ENCODE results near the gene RUVBL2. TPM values are rescaled to one million over a fixed set of nuclear protein-coding genes. Genes with fewer than 3 reads are reported as not detected.

Gene RUVBL2
- total RNA-seq, 4 donors from 2014 or later = 69.2 to 120 (median 78.5) TPM

DNA sequence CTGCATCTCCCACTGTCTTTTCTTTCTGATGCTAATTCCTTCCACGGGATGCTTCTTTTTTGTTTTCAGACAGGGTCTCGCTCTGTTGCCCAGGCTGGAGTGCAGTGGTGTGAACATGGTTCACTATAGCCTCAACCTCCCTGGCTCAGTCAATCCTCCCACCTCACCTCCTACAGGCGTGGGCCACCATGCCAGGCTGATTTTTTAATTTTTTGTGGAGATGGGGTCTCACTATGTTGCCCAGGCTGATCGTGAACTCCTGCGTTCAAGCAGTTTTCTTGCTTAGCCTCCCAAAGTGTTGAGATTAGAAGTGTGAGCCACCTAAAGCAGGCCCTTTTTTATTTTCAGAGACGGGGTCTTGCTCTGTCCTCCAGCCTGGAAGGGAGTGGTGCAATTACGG lies 5.4 kb upstream of the RUVBL2 start:
- H3K9me3 ChIP-seq = no peaks in the 10 kb centered on the region
- peaks cover 0 to 71% (median 17%) of the 10 kb centered on the region in 3 donors for H3K36me3 ChIP-seq
- H3K27ac ChIP-seq = no peak overlapping the region
- no peak for DNase-seq (ENCODE audit: low spot score in 2 of 2)
- H3K4me1 ChIP-seq = peaks cover 0 to 29% (median 14%) of the 10 kb centered on the region in 4 donors
- no peaks in the 10 kb centered on the region for H3K27me3 ChIP-seq
- TF ChIP-seq EP300 (IDR thresholded peaks at IDR 0.05) (no peak), POLR2A (IDR thresholded peaks at IDR 0.05) (no peak), CTCF (IDR thresholded peaks at IDR 0.05) (no peak)
- H3K4me3 ChIP-seq = no peak overlapping the region
- 95 to 96% methylated on average over 7 of the region's 7 CpGs for WGBS, 2 donors

DNA sequence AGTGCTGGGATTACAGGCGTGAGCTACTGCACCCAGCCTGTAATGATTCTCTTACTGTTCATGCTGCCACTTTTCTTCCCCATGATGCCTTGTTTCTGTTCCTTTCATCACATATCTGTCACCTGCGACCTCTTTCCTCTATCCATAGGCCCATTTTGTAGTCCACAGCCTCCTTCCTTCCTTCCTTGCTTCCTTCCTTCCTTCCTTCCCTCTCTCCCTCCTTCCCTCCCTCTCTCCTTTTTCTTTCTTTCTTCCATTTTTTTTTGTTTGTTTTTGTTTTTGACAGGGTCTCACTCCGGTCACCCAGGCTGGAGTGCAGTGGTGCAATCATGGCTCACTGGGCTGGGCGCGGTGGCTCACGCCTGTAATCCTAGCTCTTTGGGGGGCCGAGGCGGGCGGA lies 4.8 kb upstream of the RUVBL2 start:
- DNase-seq (ENCODE audit: low spot score in 2 of 2) = no peak
- TF ChIP-seq CTCF (IDR thresholded peaks at IDR 0.05) = no peak
- TF ChIP-seq EP300 (IDR thresholded peaks at IDR 0.05) = no peak
- no peak for TF ChIP-seq POLR2A (IDR thresholded peaks at IDR 0.05)
- WGBS, 2 donors = 91 to 95% methylated on average over 9 of the region's 9 CpGs
- H3K36me3 ChIP-seq = peaks cover 0 to 65% (median 13%) of the 10 kb centered on the region in 3 donors
- H3K4me3 ChIP-seq = no peak overlapping the region
- H3K9me3 ChIP-seq = no peaks in the 10 kb centered on the region
- H3K27me3 ChIP-seq = no peaks in the 10 kb centered on the region
- H3K27ac ChIP-seq = no peak overlapping the region
- peaks cover 0 to 29% (median 14%) of the 10 kb centered on the region in 4 donors for H3K4me1 ChIP-seq

- H3K36me3 ChIP-seq = peaks cover 0 to 56% (median 13%) of the 10 kb centered on the region in 3 donors
- TF ChIP-seq CTCF (IDR thresholded peaks at IDR 0.05) = no peak
- TF ChIP-seq POLR2A (IDR thresholded peaks at IDR 0.05) = no peak
- no peak for TF ChIP-seq EP300 (IDR thresholded peaks at IDR 0.05)
- H3K4me3 ChIP-seq = no peak overlapping the region
- WGBS, 2 donors = 67 to 69% methylated on average over 17 of the region's 17 CpGs
- H3K9me3 ChIP-seq = no peaks in the 10 kb centered on the region
- no peak overlapping the region for H3K27ac ChIP-seq
- DNase-seq (ENCODE audit: low spot score in 2 of 2) = no peak
- H3K27me3 ChIP-seq = no peaks in the 10 kb centered on the region
- peaks cover 0 to 38% (median 23%) of the 10 kb centered on the region in 4 donors for H3K4me1 ChIP-seq
These were observed 3.9 kb upstream of the RUVBL2 start for GRCh38 chr19:48989701-48990291.

- 69 to 70% methylated on average over 4 of the region's 4 CpGs for WGBS, 2 donors
- peaks cover 0 to 50% (median 9%) of the 10 kb centered on the region in 3 donors for H3K36me3 ChIP-seq
- TF ChIP-seq EP300 (IDR thresholded peaks at IDR 0.05) = no peak
- no peak for TF ChIP-seq CTCF (IDR thresholded peaks at IDR 0.05)
- no peak for TF ChIP-seq POLR2A (IDR thresholded peaks at IDR 0.05)
- no peak overlapping the region for H3K4me3 ChIP-seq
- DNase-seq (ENCODE audit: low spot score in 2 of 2) = no peak
- no peak overlapping the region for H3K27ac ChIP-seq
- H3K4me1 ChIP-seq = peaks cover 0 to 44% (median 25%) of the 10 kb centered on the region in 4 donors
- no peaks in the 10 kb centered on the region for H3K9me3 ChIP-seq
- H3K27me3 ChIP-seq = no peaks in the 10 kb centered on the region
These were observed 3.3 kb upstream of the RUVBL2 start for GRCh38 chr19:48990400-48990799.

GRCh38 chr19:48991011-48991609 lies 2.6 kb upstream of the RUVBL2 start:
- no peak for DNase-seq (ENCODE audit: low spot score in 2 of 2)
- H3K9me3 ChIP-seq = no peaks in the 10 kb centered on the region
- 91 to 93% methylated on average over 22 of the region's 22 CpGs for WGBS, 2 donors
- no peak overlapping the region for H3K4me3 ChIP-seq
- peaks cover 0 to 43% (median 4%) of the 10 kb centered on the region in 3 donors for H3K36me3 ChIP-seq
- peaks cover 0 to 46% (median 25%) of the 10 kb centered on the region in 4 donors for H3K4me1 ChIP-seq
- H3K27me3 ChIP-seq = no peaks in the 10 kb centered on the region
- TF ChIP-seq CTCF (IDR thresholded peaks at IDR 0.05) = no peak
- no peak for TF ChIP-seq POLR2A (IDR thresholded peaks at IDR 0.05)
- TF ChIP-seq EP300 (IDR thresholded peaks at IDR 0.05) = no peak
- H3K27ac ChIP-seq = peak overlapping the region in 3 of 4 donors; percentile 83 to 99 (median 94)

All from tibial nerve (tissue), 4 donors.